ENCODE measurements around the gene PDE6A.

PDE6A gene

GRCh38 chr5:149820012-149820411, 124.6 kb downstream of the PDE6A start:
- no peak for ATAC-seq
- H3K27ac Mint-ChIP-seq, result no peak overlapping the region
- no peaks in the 10 kb centered on the region for H3K27me3 Mint-ChIP-seq
- H3K9me3 Mint-ChIP-seq, result no peaks in the 10 kb centered on the region
- no peak overlapping the region for H3K4me3 Mint-ChIP-seq
- DNase-seq, result no peak
- no peaks in the 10 kb centered on the region for H3K4me1 Mint-ChIP-seq

DNA sequence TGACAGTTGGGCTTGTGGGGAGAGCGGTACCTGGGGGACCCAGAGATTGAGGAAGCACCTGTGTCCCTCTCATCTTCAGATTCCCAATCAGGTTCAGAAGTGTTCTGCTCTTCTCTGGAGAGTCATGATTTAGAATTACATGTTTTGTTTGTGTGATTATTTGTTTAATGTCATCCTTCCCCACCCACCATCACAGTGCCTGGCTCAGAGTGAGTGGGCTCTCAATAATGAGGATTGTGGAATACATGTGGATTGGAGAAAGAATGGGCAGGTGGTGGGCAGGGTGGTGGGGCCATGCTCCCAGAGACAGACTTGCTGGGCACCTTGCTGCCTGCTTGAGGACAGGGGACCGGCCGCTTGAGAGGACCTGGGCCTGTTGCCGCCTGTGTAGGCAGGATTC, 126.5 kb downstream of the PDE6A start:
- no peak for DNase-seq
- H3K27ac Mint-ChIP-seq, result no peak overlapping the region
- H3K9me3 Mint-ChIP-seq, result no peaks in the 10 kb centered on the region
- no peaks in the 10 kb centered on the region for H3K27me3 Mint-ChIP-seq
- H3K4me1 Mint-ChIP-seq, result no peaks in the 10 kb centered on the region
- no peak overlapping the region for H3K4me3 Mint-ChIP-seq
- no peak for ATAC-seq

DNA sequence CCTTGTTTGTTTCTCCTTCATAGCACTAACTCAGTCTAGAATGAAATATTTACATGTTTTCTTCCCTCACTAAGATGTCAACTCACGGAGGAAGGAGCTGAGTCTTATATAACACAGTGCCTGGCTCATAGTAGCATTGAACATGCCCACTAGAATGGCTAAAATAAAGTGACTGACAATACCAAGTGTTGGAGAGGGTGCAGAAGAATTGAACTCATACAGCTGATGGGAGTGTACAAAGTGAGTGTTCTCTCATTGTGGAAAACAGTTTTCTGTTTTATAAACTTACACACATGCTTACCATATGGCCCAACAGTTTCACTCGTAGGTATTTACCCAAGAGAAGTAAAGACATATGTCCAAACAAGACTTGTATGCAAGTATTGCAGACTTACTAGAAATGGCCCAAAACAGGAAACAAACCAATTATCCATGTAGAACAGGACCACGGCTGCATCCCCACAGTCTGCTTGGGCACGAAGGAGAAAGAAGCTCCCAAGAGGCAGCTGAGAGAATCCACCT, 127.0 kb downstream of the PDE6A start:
- Mint-ChIP-seq H3K4me1 (no peaks in the 10 kb centered on the region), H3K27ac (no peak overlapping the region), H3K9me3 (no peaks in the 10 kb centered on the region), H3K4me3 (no peak overlapping the region), H3K27me3 (no peaks in the 10 kb centered on the region)
- no peak for ATAC-seq
- DNase-seq, result no peak

GRCh38 chr5:149816661-149817060, 127.9 kb downstream of the PDE6A start:
- ATAC-seq (no peak), DNase-seq (no peak)
- no peaks in the 10 kb centered on the region for H3K27me3 Mint-ChIP-seq
- peaks cover 3% of the 10 kb centered on the region for H3K4me1 Mint-ChIP-seq
- H3K9me3 Mint-ChIP-seq, result no peaks in the 10 kb centered on the region
- no peak overlapping the region for H3K4me3 Mint-ChIP-seq
- H3K27ac Mint-ChIP-seq, result peak overlapping the region in 1 of 2 donors; percentile 34

- H3K4me1 Mint-ChIP-seq, result peaks cover 29% of the 10 kb centered on the region
- H3K4me3 Mint-ChIP-seq, result no peak overlapping the region
- DNase-seq, result no peak
- no peaks in the 10 kb centered on the region for H3K9me3 Mint-ChIP-seq
- ATAC-seq, result no peak
- no peaks in the 10 kb centered on the region for H3K27me3 Mint-ChIP-seq
- H3K27ac Mint-ChIP-seq, result no peak overlapping the region
Measured at GRCh38 chr5:149811453-149811852, 133.1 kb downstream of the PDE6A start.

GRCh38 chr5:149810856-149811255, 133.7 kb downstream of the PDE6A start:
- DNase-seq (no peak), ATAC-seq (no peak)
- no peaks in the 10 kb centered on the region for H3K27me3 Mint-ChIP-seq
- H3K4me1 Mint-ChIP-seq, result peaks cover 33% of the 10 kb centered on the region
- no peaks in the 10 kb centered on the region for H3K9me3 Mint-ChIP-seq
- no peak overlapping the region for H3K27ac Mint-ChIP-seq
- no peak overlapping the region for H3K4me3 Mint-ChIP-seq

- ATAC-seq, result no peak
- Mint-ChIP-seq H3K27ac (peak overlapping the region in 1 of 2 donors; percentile 63), H3K27me3 (no peaks in the 10 kb centered on the region), H3K4me3 (no peak overlapping the region), H3K9me3 (no peaks in the 10 kb centered on the region), H3K4me1 (peaks cover 35% of the 10 kb centered on the region)
- DNase-seq, result no peak
Measured at GRCh38 chr5:149809931-149810691, 134.5 kb downstream of the PDE6A start.

DNA sequence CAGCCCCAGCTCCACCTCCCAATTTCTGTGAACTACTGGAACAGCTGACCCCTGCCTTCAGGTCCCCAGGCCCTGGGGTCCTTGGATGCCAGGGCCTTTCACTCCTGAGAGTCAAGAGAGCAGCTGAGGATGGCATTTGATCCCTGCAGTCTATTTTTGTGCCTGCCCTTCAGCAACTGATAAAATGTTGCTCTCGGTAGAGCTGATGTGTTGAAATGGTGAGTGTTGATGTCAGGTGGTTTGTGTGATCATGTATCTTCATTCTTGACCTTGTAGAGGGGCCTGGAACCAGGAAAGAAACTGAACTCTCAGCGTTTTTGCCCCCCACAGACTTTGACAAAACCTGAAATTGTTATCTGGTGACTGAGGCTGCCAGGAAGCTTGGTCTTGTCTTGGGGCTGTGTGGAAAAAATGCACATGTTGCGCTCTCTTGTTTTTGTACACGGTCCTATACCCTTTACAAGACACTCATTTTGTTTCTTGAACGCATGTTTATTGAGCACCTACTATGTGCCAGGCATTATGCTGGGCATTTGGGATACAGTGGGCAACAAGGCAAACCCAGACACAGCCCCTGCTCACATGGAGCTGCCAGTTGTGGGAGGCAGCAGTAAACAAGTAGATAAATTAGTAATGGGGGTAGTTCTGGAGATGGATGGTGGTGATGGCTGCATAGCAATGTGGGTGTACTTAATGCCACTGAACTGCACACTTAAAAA, 136.2 kb downstream of the PDE6A start:
- Mint-ChIP-seq H3K27me3 (no peaks in the 10 kb centered on the region), H3K27ac (peak overlapping the region in 1 of 2 donors; percentile 82)

More for the DNA sequence above, 136.2 kb downstream of the PDE6A start:
- H3K4me3 Mint-ChIP-seq, result no peak overlapping the region
- DNase-seq, result no peak
- no peak for ATAC-seq
- peaks cover 49% of the 10 kb centered on the region for H3K4me1 Mint-ChIP-seq
- H3K9me3 Mint-ChIP-seq, result no peaks in the 10 kb centered on the region

All from stimulated activated naive CD8-positive, alpha-beta T cell treated with anti-CD3 and anti-CD28 coated beads, Interleukin-15, amount 100 ng/mL, for 72 hours (primary cell).